DMS 273 (cell line): ENCODE results near the gene AGA.

Source experiments
- DNase-seq: peaks from one replicate; lab custom pipeline; 2025; ENCODE audit not compliant: unreplicated experiment; lab: John Stamatoyannopoulos, UW

Gene AGA

DNA sequence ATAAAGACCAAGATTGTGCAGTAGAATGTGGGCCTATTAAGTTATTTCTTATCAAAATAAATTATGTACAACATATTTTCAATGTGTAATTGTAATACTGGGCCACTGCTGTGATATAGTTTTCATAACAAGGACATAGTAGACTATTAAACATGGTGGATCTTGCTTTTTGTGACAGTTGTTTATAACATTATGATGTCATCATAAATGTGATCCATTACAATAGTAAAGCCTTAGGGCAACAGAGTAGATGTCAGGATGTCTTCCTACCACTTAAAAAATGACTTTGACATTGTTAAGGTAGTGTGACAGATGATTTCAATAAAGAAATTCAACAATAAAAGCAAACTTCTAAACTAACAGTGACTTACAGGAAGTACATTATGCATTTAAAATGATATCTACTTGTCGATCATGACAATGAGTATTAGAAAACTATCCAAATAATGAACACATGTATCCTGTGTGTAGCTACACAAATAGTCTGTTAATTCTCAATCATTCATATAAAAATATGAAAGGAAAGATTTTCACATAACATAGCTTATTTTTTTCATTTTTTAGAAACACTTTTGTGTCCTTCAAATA lies 5.3 kb upstream of the AGA start:
- no peak for DNase-seq

- no peak for DNase-seq
Observed at GRCh38 chr4:177446586-177446985, 4.3 kb upstream of the AGA start.

DNA sequence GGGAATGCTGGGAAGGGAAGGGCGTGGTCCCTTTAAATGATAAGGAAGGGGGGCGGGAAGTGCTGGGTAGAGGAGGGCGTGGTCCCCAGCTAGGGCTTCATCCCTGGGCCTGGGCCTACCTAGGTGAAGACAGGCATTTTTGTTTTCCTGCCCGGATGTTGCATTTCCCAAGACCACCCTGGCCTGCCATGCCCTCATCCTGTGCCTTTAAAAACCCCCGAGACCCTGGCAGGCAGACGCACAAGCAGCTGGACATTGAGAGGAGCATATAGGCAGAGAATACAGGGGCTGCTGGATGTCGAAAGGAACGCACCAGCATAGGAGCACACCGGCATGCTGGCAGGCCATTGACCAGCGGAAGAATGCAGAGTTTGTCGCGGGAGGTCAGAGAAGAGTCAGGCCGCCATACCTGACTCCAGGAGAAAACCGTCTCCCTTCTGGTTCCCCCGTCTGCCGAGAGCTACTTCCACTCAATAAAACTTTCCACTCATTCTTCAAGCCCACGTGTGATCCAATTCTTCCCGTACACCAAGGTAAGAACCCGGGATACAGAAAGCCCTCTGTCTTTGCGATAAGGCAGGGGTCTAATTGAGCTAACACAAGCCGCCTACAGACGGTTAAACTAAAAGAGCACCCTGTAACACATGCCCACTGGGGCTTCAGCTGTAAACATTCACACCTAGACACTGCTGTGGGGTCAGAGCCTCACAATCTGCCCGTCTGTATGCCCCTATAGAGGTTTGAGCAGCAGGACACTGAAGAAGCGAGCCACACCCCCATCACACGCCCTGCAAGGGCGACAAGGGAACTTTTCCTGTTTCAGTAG lies 2.9 kb upstream of the AGA start:
- DNase-seq: no peak

GRCh38 chr4:177441061-177441802 lies 1.0 kb downstream of the AGA start:
- DNase-seq: peak; percentile 30

DNA sequence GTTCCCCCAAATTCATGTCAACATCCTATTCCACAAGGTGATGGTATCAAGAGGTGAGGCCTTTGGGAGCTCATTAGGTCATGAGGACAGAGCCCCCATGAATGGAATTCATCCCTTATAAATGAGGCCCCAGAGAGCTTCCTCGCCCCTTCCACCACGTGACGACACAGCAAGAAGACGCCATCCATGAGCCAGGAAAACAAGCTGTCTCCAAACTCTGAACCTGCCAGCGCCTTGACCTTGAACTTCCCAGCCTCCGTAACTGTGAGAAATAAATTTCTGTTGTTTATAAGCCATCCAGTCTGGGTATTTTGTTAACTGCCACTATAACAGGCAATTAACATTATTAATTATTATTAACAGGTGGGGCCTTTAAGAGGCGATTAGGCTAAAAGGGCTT lies 5.8 kb downstream of the AGA start:
- DNase-seq: no peak

DNA sequence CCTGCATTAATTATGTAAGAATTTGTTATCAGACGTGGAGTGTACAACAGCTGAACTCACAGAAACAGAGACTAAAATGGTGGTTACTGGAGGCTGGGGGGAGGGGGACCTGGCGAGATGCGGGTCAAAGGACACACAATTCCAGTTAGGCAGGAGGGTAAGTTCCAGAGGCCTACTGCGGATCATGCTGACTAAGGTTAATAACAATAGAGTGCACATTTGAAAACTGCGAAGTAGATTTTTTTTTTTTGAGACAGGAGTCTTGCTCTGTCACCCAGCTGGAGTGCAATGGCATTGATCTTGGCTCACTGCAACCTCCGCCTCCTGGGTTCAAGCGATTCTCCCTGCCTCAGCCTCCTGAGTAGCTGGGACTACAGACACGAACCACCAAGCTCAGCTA lies 7.6 kb downstream of the AGA start:
- DNase-seq: no peak

GRCh38 chr4:177427192-177427591 lies 15.0 kb downstream of the AGA start:
- no peak for DNase-seq

DNA sequence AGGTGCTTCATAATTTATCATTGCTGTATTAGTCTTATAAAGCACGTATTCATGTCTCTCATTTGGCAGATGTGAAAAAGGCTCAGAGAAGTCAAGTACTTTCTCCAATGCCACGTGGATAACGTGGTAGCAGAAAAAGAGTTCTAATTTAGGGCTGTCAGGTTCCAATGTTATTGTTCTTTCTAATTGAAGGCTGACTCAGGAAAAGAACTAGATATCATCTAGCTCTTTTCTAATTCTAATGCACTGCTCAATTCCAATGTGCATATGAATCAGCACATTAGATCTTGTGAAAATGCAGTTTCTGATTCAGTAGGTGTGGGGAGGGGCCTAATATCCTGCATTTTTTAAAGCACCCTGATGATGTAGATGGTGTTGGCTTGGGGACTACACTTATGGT lies 22.8 kb downstream of the AGA start:
- no peak for DNase-seq

GRCh38 chr4:177413656-177414055 lies 28.6 kb downstream of the AGA start:
- DNase-seq: no peak

- DNase-seq: no peak
Observed at GRCh38 chr4:177413076-177413475, 29.2 kb downstream of the AGA start.

DNA sequence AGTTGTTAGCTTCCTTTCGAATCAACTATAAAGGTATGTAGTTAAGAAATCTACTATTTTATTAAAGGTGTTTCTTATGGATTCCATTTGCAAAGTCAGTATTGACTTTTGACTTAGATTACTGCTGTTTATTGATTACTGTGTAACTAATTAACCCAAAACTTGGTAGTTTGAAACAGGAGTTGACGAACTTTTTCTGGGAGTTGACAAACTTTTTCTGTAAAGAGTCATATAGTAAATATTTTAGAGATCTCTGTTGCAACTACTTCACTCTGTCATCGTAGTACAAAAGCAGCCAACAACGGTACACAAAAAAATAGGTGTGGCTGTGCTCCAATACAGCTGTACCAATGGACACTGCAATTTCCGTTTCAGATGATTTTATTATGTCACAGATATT lies 30.2 kb downstream of the AGA start:
- DNase-seq: no peak

DNA sequence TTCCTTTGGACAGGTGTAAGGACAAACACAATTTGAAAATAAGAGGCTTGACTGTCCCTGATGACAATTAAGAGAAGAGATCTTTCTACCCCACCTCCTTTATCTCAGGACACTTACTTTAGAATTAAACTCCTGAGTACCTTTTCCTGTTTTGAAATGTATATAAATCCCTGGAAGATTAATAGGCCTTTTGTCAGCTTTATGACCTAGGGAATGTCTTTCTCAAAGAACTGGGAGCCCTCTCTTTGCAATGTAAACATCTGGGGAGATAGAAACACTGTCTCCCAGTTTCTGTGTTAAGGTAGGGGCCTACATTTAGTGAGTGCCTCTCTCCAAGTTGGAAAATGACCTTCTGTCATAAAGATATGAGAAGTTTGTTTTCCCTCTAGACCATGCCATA lies 31.7 kb downstream of the AGA start:
- DNase-seq: no peak

- DNase-seq: no peak
Observed at GRCh38 chr4:177408023-177408422, 34.2 kb downstream of the AGA start.

- DNase-seq: no peak
Observed at GRCh38 chr4:177405508-177405907, 36.7 kb downstream of the AGA start.

DNA sequence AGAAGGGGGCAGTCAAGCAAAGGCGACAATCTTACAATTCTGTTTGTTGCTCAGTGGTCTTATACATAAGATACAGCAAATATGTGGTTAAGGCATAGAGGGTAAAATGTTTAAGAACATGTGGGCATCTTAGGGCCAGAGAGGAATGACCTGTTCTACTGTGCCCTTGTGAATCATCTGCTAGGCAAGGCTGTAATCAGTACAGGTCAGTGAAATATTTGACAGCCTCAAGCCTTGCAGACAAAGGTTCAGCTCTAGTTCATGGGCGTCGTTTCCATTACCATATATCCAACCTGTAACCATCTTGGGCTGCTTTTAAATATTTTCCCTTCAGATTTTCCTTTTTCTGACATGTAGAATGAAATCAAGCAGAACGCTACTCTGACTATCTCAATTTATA lies 37.3 kb downstream of the AGA start:
- DNase-seq: no peak

GRCh38 chr4:177404342-177404741 lies 37.9 kb downstream of the AGA start:
- no peak for DNase-seq

DNA sequence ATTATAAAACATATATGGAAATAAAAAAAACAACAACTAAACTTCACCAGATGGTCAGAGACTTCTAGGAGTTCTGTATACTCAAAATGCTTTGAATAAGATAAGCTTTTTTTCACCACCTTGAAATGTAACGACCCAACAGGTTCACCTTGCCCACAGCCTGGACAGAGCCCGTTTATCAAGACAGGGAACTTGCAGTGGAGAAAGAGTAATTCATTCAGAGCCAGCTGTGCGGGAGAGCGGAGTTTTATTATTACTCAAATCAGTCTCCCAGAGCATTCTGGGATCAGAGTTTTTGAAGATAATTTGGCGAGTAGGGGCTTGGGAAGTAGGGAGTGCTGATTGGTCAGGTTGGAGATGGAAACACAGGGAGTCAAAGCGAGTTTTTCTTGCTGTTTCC lies 38.5 kb downstream of the AGA start:
- peak; percentile 62 for DNase-seq

- DNase-seq: no peak
Observed at GRCh38 chr4:177401658-177402273, 40.5 kb downstream of the AGA start.

DNA sequence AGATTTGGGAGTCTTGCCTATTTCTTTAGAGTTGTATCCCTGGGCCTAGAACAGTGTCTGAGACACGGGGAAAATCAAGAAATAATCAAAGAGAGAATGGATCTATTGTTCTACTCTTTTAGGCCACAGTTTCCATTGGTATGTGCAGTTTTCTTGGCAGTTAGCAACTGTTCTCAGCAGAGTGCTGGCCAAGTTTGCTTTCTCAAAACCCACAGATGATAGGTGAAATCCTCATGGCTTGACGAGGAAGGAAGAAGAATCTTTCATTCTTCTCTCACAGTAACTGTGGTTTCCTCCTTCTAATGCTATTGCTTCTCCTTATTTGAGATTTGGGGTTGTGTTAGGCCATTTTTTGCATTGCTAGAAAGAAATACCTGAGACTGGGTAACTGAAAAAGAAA lies 42.2 kb downstream of the AGA start:
- DNase-seq: no peak

GRCh38 chr4:177396352-177396751 lies 45.9 kb downstream of the AGA start:
- no peak for DNase-seq

- no peak for DNase-seq
Observed at GRCh38 chr4:177393236-177393635, 49.0 kb downstream of the AGA start.

DNA sequence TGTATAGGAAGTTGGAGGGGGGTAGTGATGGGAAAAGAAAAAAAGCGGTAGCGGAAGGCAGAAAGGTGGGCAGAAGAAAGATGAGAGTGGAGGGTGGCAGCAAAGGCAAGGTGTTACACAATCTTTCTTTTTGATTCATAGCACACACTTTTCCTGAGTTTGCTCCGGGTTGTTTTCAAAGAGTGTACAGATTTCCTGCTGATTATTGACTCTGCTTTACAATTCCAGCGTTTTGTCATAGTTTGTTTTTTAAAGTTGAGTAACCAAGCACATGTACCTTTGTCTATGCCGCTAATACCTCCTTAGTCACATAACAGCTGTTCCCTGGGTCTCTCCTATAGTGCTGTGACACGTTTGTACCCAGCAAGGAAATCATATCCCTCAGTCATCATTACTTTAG lies 50.3 kb downstream of the AGA start:
- DNase-seq: no peak
